DND-41 (cell line): Measurements from ENCODE around the gene LGI4.

Experiments used
- ATAC-seq: fragments of 200-7000 bp; cut with Tn5 transposase; 3 replicates; pipeline ENCODE4 v1.9.1; 2021; ENCODE audit warnings: low read depth; ENCODE audit not compliant: insufficient read depth
- DNase-seq: peaks from one replicate; pipeline ENCODE4 v3.0.0-alpha.2; 2020
- H2AFZ ChIP-seq: 2 replicates; pipeline ENCODE4 v1.6.0; 2012; ENCODE audit warnings: low read depth, low read length
- H3K27ac ChIP-seq: 2 replicates; pipeline ENCODE4 v1.5.1; 2012; ENCODE audit warnings: low read length, inconsistent platforms
- H3K27me3 ChIP-seq: fragments of 200-600 bp; sonication (generic); 2 replicates; pipeline ENCODE4 v1.6.0; 2012; ENCODE audit warnings: low read length, mild to moderate bottlenecking, inconsistent platforms; ENCODE audit not compliant: insufficient read depth, poor library complexity
- H3K36me3 ChIP-seq: 2 replicates; pipeline ENCODE4 v1.5.1; 2012; ENCODE audit warnings: low read length, inconsistent platforms; ENCODE audit not compliant: insufficient read depth
- H3K4me1 ChIP-seq: 2 replicates; pipeline ENCODE4 v1.5.1; 2012; ENCODE audit warnings: mild to moderate bottlenecking, low read length; ENCODE audit not compliant: insufficient read depth
- H3K4me2 ChIP-seq: 2 replicates; pipeline ENCODE4 v1.6.0; 2012; ENCODE audit warnings: mild to moderate bottlenecking, moderate library complexity, low read length, inconsistent platforms; ENCODE audit not compliant: insufficient read depth
- H3K4me3 ChIP-seq, 2 experiments: fragments of 200-600 bp in 1 of 2; shearing (Covaris generic) in 1 of 2; 2 replicates each; pipeline ENCODE4 v1.5.1; 2012 to 2016; ENCODE audit warnings: inconsistent platforms in 2 of 2, low read length in 2 of 2, mild to moderate bottlenecking in 2 of 2, low read depth in 1 of 2, moderate library complexity in 1 of 2
- H3K79me2 ChIP-seq: 2 replicates; pipeline ENCODE4 v1.6.0; 2012; ENCODE audit warnings: low read length, inconsistent platforms; ENCODE audit not compliant: insufficient read depth
- H3K9ac ChIP-seq: 2 replicates; pipeline ENCODE4 v1.6.0; 2012; ENCODE audit warnings: low read depth, mild to moderate bottlenecking, inconsistent platforms, low read length, moderate library complexity
- H3K9me3 ChIP-seq: 2 replicates; pipeline ENCODE4 v1.5.1; 2012; ENCODE audit warnings: low read length, moderate library complexity, mild to moderate bottlenecking, inconsistent platforms; ENCODE audit not compliant: insufficient read depth, severe bottlenecking
- H4K20me1 ChIP-seq: 2 replicates; pipeline ENCODE4 v1.6.0; 2012; ENCODE audit warnings: low read length; ENCODE audit not compliant: insufficient read depth
- CTCF ChIP-seq: IDR thresholded peaks from 2 replicates; pipeline ENCODE4 v1.5.1; 2012; ENCODE audit warnings: borderline replicate concordance, low read length, moderate library complexity, mild to moderate bottlenecking; ENCODE audit not compliant: poor library complexity, severe bottlenecking; ENCODE audit errors: extremely low read depth
- EZH2 ChIP-seq: IDR thresholded peaks from 3 replicates; pipeline ENCODE4 v1.6.1; 2012; ENCODE audit warnings: borderline replicate concordance, low read depth, mild to moderate bottlenecking, moderate library complexity, low read length, inconsistent platforms; ENCODE audit not compliant: severe bottlenecking

Gene LGI4

GRCh38 chr19:35140962-35141836 is 6.3 kb upstream of the LGI4 start:
- TF ChIP-seq CTCF, result peak; percentile 67
- TF ChIP-seq EZH2, result no peak
- no peaks in the 10 kb centered on the region for H3K36me3 ChIP-seq
- peak overlapping the region; percentile 49 for H3K4me2 ChIP-seq
- H3K9me3 ChIP-seq, result no peaks in the 10 kb centered on the region
- H3K9ac ChIP-seq, result no peak overlapping the region
- H4K20me1 ChIP-seq, result peaks cover 9% of the 10 kb centered on the region; the same call in 1 of the 2 replicates
- no peak overlapping the region for H3K27ac ChIP-seq
- DNase-seq, result peak; percentile 92
- H3K4me1 ChIP-seq, result peaks cover 11% of the 10 kb centered on the region
- no peaks in the 10 kb centered on the region for H3K79me2 ChIP-seq
- peaks cover 3% of the 10 kb centered on the region for H3K27me3 ChIP-seq
- peak overlapping the region; percentile 50; the same call in 1 of the 2 replicates for H2AFZ ChIP-seq
- ATAC-seq, result peak; percentile 90
- no peak overlapping the region for H3K4me3 ChIP-seq

- Histone ChIP-seq H3K27ac (no peak overlapping the region), H3K79me2 (no peaks in the 10 kb centered on the region), H3K4me3 (no peak overlapping the region), H2AFZ (no peak overlapping the region; the same call in 1 of the 2 replicates), H3K36me3 (no peaks in the 10 kb centered on the region), H3K4me1 (peaks cover 11% of the 10 kb centered on the region), H3K4me2 (peak overlapping the region; percentile 44), H3K27me3 (peaks cover 3% of the 10 kb centered on the region), H4K20me1 (peaks cover 9% of the 10 kb centered on the region; the same call in 1 of the 2 replicates), H3K9me3 (no peaks in the 10 kb centered on the region), H3K9ac (no peak overlapping the region)
- ATAC-seq, result no peak
- TF ChIP-seq CTCF, result no peak
- TF ChIP-seq EZH2, result no peak
- DNase-seq, result no peak
Observed at GRCh38 chr19:35140207-35140961, 5.5 kb upstream of the LGI4 start.

GRCh38 chr19:35138305-35138892 is 3.5 kb upstream of the LGI4 start, which contains the start of gene FXYD1:
Gene FXYD1, plus strand, starts transcription at chr19:35138824. Its CDS starts 1,256 bp downstream, at chr19:35140080.
- Histone ChIP-seq H4K20me1 (peaks cover 9% of the 10 kb centered on the region; the same call in 1 of the 2 replicates), H3K4me3 (no peak within 1 kb of the TSS), H3K36me3 (no peaks in the 10 kb centered on the region), H3K79me2 (no peaks in the 10 kb centered on the region), H3K4me1 (peaks cover 11% of the 10 kb centered on the region), H3K27ac (no peak within 1 kb of the TSS), H3K9me3 (no peaks in the 10 kb centered on the region), H3K4me2 (no peak within 1 kb of the TSS), H3K9ac (no peak within 1 kb of the TSS), H2AFZ (no peak within 1 kb of the TSS), H3K27me3 (peaks cover 3% of the 10 kb centered on the region)
- ATAC-seq (no peak), DNase-seq (no peak)
- TF ChIP-seq EZH2, result no peak
- no peak for TF ChIP-seq CTCF
